HG03442 (cell line): ENCODE measurements around the gene ZNF445.
"Not testable (repeated sequence)": the region's sequence is repeated elsewhere in the genome, so short reads cannot be mapped to it uniquely, and the experiment has no call there.

Source experiments
- ATAC-seq: cut with Tn5 transposase; IDR thresholded peaks from one replicate; pipeline ENCODE4 v1.9.1; 2021; ENCODE audit warnings: mild to moderate bottlenecking, moderate library complexity; ENCODE audit not compliant: unreplicated experiment

ZNF445 gene

DNA sequence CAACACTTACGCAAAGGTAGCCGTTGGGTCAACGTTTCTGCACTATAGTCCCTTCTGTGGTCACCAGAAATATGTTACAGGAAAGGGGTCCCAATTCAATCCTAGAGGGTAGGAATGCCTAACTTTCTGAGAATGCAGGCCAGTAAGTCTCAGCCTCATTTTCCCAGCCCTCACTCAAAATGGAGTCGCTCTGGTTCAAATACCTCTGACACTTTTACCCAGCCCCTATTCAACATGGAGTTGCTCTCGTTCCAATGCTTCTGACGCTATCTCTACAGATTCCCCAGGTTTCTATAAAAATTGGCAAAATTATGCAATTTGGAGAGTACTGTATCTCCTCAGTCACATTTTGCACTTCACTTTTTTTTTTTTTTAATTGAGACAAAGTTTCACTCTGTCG, 39.7 kb downstream of the ZNF445 start:
- ATAC-seq, result no peak

DNA sequence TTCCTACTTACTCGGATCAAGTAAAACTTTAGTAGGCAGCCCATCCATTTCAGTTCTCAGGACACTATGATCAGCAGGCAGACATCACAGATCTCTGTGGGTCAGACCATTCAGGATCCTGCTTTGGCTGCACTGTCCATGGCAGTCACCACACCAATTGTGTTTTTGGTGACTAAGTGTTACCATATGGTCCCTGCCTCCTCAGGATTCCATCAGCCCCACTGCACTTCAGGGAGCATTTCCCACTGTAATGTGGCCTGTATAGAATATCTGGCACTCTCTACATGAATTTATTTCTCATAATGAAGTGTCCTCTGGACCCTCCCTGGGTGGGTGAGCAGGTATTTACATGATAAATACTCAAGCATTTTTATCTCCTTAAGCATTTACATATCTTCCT, 41.3 kb downstream of the ZNF445 start:
- no peak for ATAC-seq

- ATAC-seq, result no peak
Measured at GRCh38 chr3:44434834-44435510, 42.5 kb downstream of the ZNF445 start.

DNA sequence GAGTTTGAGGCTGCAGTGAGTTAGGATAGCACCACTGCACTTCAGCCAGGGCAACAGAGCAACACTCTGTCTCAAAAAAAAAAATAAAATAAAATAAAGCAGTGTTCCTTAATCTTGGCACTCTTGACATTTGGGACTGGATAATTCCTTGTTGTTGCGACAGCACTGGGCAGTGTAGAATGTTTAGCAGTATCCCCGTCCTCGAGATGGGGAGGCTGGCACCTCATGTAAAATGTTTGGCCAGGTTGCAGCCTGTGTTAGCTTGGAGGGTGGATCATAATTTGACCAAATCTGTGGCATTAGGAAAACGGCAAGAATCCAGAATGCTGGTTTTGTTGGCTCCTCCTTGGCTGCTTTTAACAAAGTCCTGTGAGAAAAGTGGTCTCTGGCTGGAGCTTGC, 47.0 kb downstream of the ZNF445 start:
- ATAC-seq, result no peak

DNA sequence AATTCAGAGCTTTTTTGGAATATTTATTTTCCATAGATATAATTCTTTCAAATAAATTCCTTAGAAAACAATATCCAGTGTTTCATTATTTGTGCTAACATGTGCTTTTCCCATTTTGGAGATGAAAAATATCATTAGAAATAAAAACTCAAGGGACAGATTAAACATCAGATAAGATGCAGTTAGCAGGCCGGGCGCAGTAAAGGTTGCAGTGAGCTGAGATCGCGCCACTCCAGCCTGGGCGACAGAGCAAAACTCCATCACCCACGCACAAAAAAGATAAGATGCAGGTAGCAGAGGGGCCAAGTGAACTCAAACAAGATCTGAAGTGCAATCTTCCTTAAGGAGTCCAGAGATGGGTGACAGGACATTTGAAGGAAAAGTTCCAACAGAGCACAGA, 48.0 kb downstream of the ZNF445 start:
- no peak for ATAC-seq

DNA sequence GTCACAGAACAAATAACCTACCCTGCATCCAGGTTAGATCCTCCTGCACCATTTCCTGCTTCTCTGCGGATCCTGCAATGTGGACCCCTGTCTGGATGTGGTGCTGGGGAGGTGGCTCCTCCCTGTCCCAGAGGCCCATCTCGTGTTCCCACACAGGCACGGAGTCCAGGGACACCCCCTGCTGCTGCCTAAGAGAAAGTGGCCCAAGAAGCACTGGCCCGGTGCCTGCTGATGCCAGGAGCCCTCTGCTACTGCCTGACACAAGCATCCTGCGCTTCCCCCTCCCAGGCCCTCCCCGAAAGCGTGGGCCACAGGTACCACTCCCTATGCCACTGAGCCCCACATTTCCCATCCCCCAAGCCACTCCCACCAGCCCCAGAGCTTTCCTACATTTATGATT, 48.6 kb downstream of the ZNF445 start:
- no peak for ATAC-seq

- ATAC-seq, result no peak
Measured at GRCh38 chr3:44427683-44428082, 49.8 kb downstream of the ZNF445 start.

DNA sequence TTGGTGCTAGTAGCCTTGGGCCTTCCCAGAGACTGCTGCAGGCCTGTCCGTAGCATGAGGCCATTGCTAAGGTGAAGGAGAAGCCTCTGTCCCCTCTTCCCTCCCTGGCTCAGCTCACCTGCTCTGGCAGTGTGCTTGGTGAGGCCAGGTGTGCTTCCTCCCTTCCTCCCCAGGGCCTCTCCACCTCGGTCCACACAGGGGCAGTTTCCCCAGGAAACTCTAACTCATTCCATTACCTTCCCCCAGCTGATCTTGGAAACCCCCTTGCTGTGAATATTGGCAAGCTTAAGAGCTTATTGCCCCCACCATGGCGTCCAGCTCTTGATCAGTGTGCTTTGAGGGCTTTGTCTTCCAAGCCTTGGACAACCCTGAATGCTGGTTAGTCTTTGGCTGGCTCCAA, 52.7 kb downstream of the ZNF445 start:
- ATAC-seq, result no peak

DNA sequence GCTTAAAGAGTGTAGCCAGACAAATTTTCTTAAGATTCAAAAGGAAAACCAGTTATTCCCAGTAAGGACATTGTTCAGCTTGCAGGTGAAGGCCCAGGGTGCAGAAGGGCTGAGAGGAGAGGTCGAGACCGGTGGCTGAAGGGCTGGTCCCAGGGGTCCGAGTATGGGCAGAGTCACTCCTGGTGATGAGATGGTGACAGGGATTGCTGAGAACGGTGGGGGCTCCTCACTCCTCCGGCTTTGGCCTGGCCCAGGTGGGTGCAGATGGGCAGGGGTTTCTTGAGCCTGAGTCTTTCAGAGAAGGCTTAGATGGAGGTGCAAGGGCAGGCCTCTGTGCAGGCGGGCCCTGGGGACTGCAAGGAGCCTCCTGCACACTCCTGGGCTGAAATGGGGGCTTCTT, 56.2 kb downstream of the ZNF445 start:
- ATAC-seq, result no peak

DNA sequence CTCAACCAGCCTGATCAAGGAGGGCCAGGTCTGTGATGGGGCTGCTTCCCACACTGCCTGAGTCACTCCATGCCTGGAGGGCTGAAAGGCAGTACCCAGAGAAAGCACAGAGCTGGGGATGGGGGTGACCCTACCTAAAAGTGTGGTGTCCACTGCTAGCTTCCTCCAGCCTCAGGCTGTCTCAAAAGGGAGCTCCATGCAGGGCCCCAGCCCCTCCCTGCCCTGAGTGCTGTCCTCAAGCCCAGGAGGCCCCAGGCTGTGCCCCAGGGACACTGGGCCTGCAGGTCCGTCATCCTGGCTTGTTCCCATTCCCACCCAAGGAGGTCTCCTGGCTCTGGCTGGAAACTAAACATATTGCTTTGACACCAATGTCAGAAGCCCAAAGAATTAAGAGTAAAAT, 56.8 kb downstream of the ZNF445 start:
- ATAC-seq, result no peak

DNA sequence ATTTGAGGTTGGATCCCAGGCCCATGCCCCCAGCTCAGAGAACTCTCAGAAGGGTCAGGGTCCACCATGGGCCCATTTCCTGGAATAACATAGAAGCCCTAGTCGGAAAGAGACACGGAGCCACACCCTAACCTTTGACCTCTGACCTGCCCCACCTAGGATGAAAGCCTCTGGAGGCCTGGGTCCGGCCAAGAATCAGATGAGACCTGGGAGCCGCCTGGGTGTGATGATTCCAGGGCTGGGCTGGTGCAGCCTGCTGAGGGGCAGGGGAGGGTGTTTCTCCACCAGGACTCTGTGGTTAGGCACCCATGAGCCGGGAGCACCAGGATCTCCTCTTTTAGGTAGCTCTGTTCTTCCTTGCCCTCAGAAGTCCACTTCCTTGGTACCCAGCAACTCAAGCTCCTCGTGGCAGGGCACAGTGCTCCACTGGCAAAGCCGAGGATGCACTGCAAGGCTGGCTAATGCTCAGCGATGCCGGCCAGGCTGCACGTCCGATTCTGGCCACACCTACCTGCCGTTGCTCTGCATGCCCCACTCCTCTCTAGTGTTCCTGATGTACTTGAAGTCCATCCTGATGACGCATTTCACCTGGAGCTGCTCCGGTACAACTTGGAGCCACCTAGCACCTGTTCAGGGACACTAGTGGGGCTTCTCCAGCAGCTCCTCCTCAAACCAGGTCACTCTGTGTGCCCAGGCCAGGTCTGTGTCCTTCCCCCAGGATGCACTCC, 57.4 kb downstream of the ZNF445 start:
- ATAC-seq, result no peak

GRCh38 chr3:44419116-44419922, 58.2 kb downstream of the ZNF445 start:
- ATAC-seq, result no peak

GRCh38 chr3:44418549-44418948, 58.9 kb downstream of the ZNF445 start:
- no peak for ATAC-seq

- ATAC-seq, result not testable (repeated sequence)
Measured at GRCh38 chr3:44418118-44418517, 59.4 kb downstream of the ZNF445 start.

GRCh38 chr3:44416031-44417030, 61.1 kb downstream of the ZNF445 start:
- ATAC-seq, result no peak

- no peak for ATAC-seq
Measured at GRCh38 chr3:44415421-44415820, 62.0 kb downstream of the ZNF445 start.

GRCh38 chr3:44414517-44415090, 62.9 kb downstream of the ZNF445 start:
- ATAC-seq, result no peak

DNA sequence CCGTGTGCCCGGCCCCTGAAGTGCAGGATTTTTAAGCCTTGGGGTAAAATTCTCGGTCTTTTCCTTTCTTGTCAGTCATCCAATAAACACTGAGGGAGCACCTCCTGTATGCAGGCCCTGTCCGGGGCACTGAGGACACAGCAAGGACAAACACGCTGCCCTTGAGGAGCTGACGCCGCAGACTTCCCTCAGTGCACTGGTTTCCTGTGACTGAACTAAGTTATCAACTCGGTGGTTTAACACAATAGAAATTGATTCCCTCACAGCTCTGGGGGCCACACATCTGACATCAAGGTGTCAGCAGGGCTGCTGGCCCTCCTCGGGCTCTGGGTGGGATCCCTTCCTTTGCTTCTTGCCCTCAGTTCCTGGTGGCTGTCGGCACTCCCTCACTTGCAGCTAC, 65.1 kb downstream of the ZNF445 start:
- no peak for ATAC-seq

- no peak for ATAC-seq
Measured at GRCh38 chr3:44411031-44411645, 66.3 kb downstream of the ZNF445 start.
